Measurements from ENCODE around the gene KCP. TPM values are rescaled to one million over a fixed set of nuclear protein-coding genes. Genes with fewer than 3 reads are reported as not detected.

The KCP gene
- total RNA-seq, 1 experiment from 2014 or later: 5.3 TPM

- WGBS (ENCODE audit: extremely low coverage, insufficient read length, low lambda C conversion rate): no CpG with 5 or more reads among the region's 42 CpGs
- Histone ChIP-seq H3K9ac (ENCODE audit: extremely low read depth, insufficient read length, low read length) (no peak overlapping the region), H4K8ac (replicated peaks; ENCODE audit: insufficient read length, low read depth, low read length) (no peak overlapping the region), H3K14ac (ENCODE audit: insufficient read depth, low read length) (peak overlapping the region; percentile 73), H3K4ac (ENCODE audit: low read depth, low read length) (no peak overlapping the region), H4K5ac (ENCODE audit: insufficient read length, low read depth, low read length) (no peak overlapping the region), H3K79me1 (ENCODE audit: insufficient read depth, low read depth, low read length, poor library complexity, severe bottlenecking) (no peaks in the 10 kb centered on the region), H4K20me1 (ENCODE audit: control insufficient read depth, insufficient read depth, insufficient read length) (no peaks in the 10 kb centered on the region), H2BK120ac (ENCODE audit: low read depth, low read length, poor library complexity, severe bottlenecking) (no peak overlapping the region), H3K4me1 (ENCODE audit: insufficient read depth, low read length) (peaks cover 7% of the 10 kb centered on the region; the same call in 1 of the 2 replicates), H4K91ac (ENCODE audit: insufficient read length, low read depth, low read length) (no peak overlapping the region), H3K9me3 (ENCODE audit: control insufficient read depth, low read depth, low read length) (no peaks in the 10 kb centered on the region), H3K27ac (ENCODE audit: insufficient read length, low read depth, low read length) (no peak overlapping the region), H2BK20ac (ENCODE audit: low read depth, low read length, poor library complexity, severe bottlenecking) (no peak overlapping the region), H3K23ac (ENCODE audit: insufficient read length, low read depth, low read length) (no peak overlapping the region), H3K4me2 (ENCODE audit: insufficient read depth, insufficient read length, low read length) (peak overlapping the region; percentile 50), H2AK5ac (ENCODE audit: insufficient read length, low read length) (no peak overlapping the region), H2BK12ac (ENCODE audit: insufficient read length, low read depth, low read length) (no peak overlapping the region), H3K79me2 (ENCODE audit: insufficient read depth, low read length) (no peaks in the 10 kb centered on the region), H2BK5ac (ENCODE audit: insufficient read length, low read length) (no peak overlapping the region), H3K23me2 (ENCODE audit: insufficient read length, low read depth, low read length, poor library complexity, severe bottlenecking) (peaks cover 12% of the 10 kb centered on the region), H2AFZ (ENCODE audit: low read length) (no peak overlapping the region), H3K56ac (ENCODE audit: insufficient read length, low read depth, low read length) (no peak overlapping the region), H2BK15ac (ENCODE audit: low read depth, low read length) (no peak overlapping the region), H3T11ph (ENCODE audit: low read length) (no peak overlapping the region), H3K27me3 (ENCODE audit: insufficient read depth, low read length) (peaks cover 7% of the 10 kb centered on the region; the same call in 1 of the 2 replicates), H3K18ac (ENCODE audit: insufficient read length, low read depth, low read length) (no peak overlapping the region)
- DNase-seq: peak; percentile 88
- H3K9me3 Mint-ChIP-seq: peaks cover 0 to 2% of the 10 kb centered on the region in 2 experiments; a peak in 1 of 5 replicates
- peaks cover 25% of the 10 kb centered on the region for H3K27me3 Mint-ChIP-seq (ENCODE audit: low read depth)
- peaks cover 23 to 34% of the 10 kb centered on the region in 2 experiments for H3K4me1 Mint-ChIP-seq
- peak overlapping the region in 1 of 3 experiments; percentile 28; a peak in 2 of 7 replicates for H3K27ac Mint-ChIP-seq
- H3K36me3 Mint-ChIP-seq (ENCODE audit: insufficient read depth in 1 of 3, low read depth in 3 of 3): peaks cover 0 to 10% (median 5%) of the 10 kb centered on the region in 3 experiments; a peak in 5 of 7 replicates
- peak overlapping the region; percentile 76 to 87 for H3K4me3 Mint-ChIP-seq
- TF ChIP-seq CTCF (conservative IDR thresholded peaks at IDR 0.05): no peak
Observed at GRCh38 chr7:128909625-128910568, 612 bp downstream of the KCP start.
